ENCODE measurements around the gene LSAMP.

GRCh38 chr3:116030131-116030850 is 415.0 kb downstream of the LSAMP start:
- TF ChIP-seq, protein P1, sequence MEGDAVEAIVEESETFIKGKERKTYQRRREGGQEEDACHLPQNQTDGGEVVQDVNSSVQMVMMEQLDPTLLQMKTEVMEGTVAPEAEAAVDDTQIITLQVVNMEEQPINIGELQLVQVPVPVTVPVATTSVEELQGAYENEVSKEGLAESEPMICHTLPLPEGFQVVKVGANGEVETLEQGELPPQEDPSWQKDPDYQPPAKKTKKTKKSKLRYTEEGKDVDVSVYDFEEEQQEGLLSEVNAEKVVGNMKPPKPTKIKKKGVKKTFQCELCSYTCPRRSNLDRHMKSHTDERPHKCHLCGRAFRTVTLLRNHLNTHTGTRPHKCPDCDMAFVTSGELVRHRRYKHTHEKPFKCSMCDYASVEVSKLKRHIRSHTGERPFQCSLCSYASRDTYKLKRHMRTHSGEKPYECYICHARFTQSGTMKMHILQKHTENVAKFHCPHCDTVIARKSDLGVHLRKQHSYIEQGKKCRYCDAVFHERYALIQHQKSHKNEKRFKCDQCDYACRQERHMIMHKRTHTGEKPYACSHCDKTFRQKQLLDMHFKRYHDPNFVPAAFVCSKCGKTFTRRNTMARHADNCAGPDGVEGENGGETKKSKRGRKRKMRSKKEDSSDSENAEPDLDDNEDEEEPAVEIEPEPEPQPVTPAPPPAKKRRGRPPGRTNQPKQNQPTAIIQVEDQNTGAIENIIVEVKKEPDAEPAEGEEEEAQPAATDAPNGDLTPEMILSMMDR (IDR thresholded peaks at IDR 0.05) = no peak
- TF ChIP-seq POLR2AphosphoS5 (IDR thresholded peaks at IDR 0.05) (no peak), EP300 (IDR thresholded peaks at IDR 0.05) (no peak)

Data from sigmoid colon (tissue), 4 donors.